HG03432 (cell line): ENCODE measurements around the gene HES2.
"Not testable (repeated sequence)": the region's sequence is repeated elsewhere in the genome, so short reads cannot be mapped to it uniquely, and the experiment has no call there.

Experiments used
- ATAC-seq: cut with Tn5 transposase; IDR thresholded peaks from one replicate; pipeline ENCODE4 v1.9.1; 2021; ENCODE audit warnings: mild to moderate bottlenecking, moderate library complexity; ENCODE audit not compliant: unreplicated experiment

Gene HES2

GRCh38 chr1:6391951-6392808, 27.5 kb downstream of the HES2 start:
- no peak for ATAC-seq

DNA sequence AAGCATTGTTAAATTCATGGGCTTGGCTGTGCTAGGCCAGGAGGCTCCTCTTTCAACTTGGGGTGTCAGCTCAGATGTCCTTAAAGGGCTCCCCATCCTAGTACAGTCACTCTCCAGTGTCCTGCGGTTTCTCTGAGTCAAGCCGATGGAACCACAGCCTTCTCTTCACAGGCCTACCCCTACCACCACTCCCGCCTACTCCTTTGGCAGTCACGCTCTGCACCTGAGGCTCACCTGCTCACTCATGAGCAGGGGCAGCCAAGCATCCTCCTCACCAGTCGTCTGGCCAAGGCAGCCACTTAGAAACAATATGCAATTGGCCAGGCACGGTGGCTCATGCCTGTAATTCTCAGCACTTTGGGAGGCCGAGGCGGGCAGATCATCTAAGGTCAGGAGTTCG, 29.7 kb downstream of the HES2 start:
- no peak for ATAC-seq

- ATAC-seq: no peak
Measured at GRCh38 chr1:6386371-6386949, 33.3 kb downstream of the HES2 start.

DNA sequence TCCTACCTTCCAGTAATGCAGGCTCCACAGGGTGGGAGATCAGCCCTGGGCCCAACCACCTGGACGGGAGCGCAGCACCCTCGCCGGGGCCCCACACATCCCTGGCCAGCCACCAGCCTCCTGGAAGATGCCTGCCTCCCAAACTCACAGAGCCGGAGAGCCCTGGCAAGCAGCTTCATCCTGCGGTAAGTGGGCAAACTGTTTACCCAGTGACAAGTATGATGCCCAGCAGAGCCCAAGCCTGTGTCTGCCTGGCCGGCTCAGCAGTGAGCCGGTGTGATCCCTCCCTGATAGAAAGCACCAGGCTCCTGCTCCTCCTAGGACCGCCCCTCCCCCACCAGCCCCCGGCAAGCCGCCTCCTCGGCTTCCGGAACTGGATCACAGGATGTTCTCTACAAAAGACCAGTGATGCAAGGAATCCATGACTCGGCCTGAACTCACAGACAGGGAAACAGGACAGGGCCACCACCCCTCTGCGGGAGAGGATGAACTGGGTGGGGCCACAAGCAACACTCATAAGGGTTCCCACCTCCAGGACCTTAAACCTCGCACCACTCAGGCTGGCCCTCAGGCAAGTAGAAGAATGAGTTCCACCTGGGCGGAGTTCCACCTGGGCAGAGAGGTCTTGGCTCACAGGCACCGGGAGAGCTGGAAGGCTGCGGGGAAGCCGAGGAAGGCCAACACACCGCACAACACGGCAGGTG, 34.1 kb downstream of the HES2 start:
- no peak for ATAC-seq

DNA sequence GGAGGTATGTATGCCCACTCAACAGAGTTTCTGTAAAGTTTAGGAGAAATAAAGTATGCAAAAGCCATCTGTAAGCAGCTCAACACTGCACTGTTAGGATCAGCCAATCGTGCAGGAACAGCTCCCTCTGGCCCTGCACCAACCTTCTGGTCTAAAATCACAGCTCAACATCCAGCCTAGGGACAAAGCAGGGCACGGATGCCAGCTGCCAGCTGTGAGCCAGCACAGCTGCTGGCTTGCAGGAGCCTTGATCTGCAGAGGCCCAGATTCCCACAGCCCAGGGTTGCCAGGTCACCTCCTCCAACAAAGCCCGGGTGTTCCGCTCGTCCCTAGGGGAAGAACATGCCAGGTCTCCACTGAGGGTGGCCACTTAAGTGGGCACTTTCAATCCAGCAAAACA, 34.8 kb downstream of the HES2 start:
- no peak for ATAC-seq

GRCh38 chr1:6384135-6384534, 35.6 kb downstream of the HES2 start:
- ATAC-seq: no peak

- ATAC-seq: no peak
Measured at GRCh38 chr1:6380037-6380436, 39.7 kb downstream of the HES2 start.

- ATAC-seq: no peak
Measured at GRCh38 chr1:6378096-6378746, 41.5 kb downstream of the HES2 start.

- ATAC-seq: no peak
Measured at GRCh38 chr1:6373961-6374720, 45.6 kb downstream of the HES2 start.

DNA sequence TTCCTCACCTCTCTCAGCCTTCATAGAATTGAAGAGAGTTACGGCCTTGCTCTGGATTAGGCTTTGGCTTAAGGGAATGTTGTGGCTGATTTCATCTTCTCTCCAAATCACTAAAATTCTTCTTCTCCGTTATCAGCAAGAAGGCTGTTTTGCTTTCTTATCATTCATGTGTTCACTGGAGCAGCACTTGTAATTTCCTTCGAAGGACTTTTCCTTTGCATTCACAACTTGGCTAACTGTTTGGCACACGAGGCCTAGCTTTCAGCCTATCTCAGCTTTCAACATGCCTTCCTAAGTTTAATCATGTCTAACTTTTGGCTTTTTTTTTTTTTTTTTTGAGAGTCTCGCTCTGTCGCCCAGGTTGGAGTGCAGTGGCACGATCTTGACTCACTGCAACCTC, 47.5 kb downstream of the HES2 start:
- ATAC-seq: not testable (repeated sequence)

DNA sequence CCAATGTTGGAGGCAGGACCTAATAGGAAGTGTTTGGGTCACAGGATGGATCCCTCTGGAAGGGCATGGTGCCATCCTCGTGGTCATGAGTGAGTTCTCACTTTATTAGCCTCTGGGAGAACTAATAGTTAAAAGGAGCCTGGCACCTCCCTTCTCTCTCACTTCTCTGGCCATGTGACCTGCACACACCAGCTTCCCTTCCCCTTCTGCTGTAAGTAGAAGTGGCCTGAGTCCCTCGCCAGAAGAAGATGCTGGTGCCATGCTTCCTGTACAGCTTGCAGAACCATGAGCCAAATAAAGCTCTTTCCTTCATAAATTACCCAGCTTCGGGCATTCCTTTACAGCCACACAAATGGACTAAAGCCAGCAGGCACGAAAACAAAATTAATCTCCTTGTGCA, 49.7 kb downstream of the HES2 start:
- ATAC-seq: no peak

DNA sequence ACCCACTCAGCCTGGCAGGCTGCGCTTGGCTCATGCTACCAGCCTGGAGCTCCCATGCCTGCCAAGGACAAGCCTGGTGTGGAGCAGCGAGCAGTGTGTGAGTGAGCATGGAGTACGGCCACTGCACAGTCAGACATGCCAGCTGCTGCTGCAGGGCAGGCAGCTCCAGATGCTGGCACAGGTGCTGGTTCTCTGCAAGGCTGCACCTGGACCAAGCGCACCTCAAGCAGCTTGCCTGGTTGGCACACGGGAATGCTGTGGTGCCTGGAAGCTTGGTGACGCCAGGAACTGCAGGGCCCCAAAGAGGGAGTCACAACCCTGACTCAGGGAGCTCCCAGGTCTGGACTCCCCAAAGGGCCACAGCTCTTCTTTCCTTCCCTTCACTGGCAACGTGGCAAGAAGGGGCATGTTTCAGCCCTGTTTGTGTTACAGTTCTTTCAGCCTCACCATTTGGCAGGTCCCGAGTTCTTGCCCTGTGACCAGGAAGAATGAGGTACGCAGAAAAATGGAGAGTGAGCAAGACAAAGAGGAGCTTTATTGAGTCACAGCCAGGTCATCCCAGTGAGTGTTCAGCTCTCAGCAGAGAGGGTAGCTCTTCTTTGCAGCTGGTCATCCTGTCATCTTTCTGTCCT, 52.2 kb downstream of the HES2 start:
- no peak for ATAC-seq

GRCh38 chr1:6365047-6365446, 54.7 kb downstream of the HES2 start:
- ATAC-seq: no peak

- ATAC-seq: not testable (repeated sequence)
Measured at GRCh38 chr1:6363085-6363884, 56.4 kb downstream of the HES2 start.
